Spleen (tissue), 7 donors: ENCODE results near the gene MKLN1.

Experiments used
- CTCF ChIP-seq, 11 experiments: fragments of 200-600 bp in 7 of 11; fragments of 450-650 bp in 4 of 11; sonication (generic) in 4 of 11; IDR thresholded peaks in 8 of 11; conservative IDR thresholded peaks in 3 of 11; 1 replicate in 7 of 11; 2 replicates in 4 of 11; pipeline versions ENCODE4 v1.4.0 to v1.8.0; 2016 to 2021; ENCODE audit warnings: antibody characterized with exemption in 11 of 11, inconsistent platforms in 4 of 11, mild to moderate bottlenecking in 1 of 11
- POLR2A ChIP-seq, 3 donors: fragments of 450-650 bp; IDR thresholded peaks; one replicate each; pipeline ENCODE4 v1.5.1; 2017; ENCODE audit warnings: antibody characterized with exemption in 3 of 3, mild to moderate bottlenecking in 1 of 3
- donor health status: DM: no; HTN: no; CAD: no; lungs with moderate emphysema.
- donor health status: DM: no; HTN: no; CAD: no.
- donor health status: DM: no; HTN: no; CAD: no.

DNA sequence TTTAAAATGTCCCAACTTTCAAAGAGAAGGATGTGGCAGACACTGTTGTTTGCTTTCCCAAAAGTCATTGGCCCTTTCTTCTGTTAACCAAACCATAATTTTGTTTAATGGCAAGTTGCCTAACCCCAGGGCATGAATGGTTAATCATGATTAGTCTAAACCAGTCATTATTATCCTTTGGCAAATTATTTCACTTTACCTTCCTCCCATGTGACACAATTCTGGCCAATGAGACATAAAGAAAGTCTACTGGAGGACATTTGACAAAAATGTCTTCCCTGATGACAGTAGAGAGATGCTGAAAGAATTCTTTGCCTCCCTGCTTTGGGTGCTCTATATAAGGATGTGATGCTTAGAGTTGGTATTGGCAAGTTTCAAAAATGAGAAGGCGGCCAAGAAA, 126.8 kb downstream of the MKLN1 start:
- TF ChIP-seq POLR2A (IDR thresholded peaks at IDR 0.05) (no peak), CTCF (IDR thresholded peaks at IDR 0.05 in 8 of 11, conservative IDR thresholded peaks at IDR 0.05 in 3 of 11) (no peak)
